IPS DF 19.7 (cell line): ENCODE measurements around the gene ZRANB2.

Source experiments
- DNase-seq: peaks from one replicate; pipeline ENCODE4 v3.0.0-alpha.2; 2013; ENCODE audit warnings: low read depth, low spot score

Gene ZRANB2

DNA sequence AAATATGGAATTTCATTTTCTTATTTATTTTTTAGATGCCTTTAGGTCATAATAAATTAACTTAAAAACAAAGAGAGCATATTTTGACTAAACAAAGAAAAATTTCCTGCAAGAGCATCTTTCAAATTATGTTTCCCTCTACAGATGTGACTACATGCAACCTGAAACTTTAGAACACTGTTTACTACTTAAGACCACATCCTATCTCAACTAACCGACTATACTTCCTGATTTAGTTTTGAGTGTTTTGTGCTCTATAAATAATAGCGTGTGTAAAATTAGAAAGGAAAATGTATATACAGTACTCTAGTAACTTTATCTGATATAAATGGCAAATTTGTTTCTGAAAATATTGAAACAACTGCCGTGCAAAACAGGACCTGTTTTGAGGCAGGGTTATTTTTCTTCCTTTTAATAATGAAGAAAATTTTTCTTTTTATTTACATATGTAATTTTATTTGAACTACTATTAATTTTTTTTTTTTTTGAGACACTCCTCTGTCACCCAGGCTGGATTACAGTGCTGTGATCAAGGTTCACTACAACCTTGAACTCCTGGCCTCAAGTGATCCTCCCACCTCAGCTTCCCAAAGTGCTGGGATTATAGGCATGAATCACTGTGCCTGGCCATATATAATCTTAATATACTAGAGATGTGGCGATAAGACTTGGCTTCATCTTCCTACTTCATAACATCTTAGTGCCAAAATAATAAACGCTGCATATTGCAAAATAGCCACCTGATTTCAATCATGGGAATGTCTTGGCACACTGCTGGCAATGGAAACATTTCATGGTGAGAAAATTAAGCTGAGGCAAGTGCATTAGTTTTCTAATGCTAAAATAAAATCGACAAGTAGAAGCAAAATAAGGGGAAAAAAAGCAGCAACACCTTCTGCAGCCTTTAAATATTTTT is 12.3 kb downstream of the ZRANB2 start:
- DNase-seq = no peak

DNA sequence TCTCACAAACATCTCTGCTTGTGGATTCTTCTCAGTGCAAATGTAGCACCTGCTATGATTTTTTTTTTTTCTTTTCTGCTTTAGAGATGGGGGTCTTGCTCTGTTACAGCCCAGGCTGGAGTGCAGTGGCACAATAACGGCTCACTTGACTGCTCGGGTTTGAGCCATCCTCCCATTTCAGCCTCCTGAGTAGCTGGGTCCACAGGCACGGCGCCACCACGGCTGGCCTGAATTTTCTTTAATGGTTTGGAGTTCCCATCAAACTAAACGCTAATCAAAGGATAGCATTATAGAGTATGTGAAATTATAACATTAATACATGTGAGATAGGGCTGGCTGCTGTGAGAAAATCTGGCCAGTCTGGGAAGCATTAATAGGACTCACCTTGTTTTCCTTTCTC is 26.0 kb downstream of the ZRANB2 start:
- DNase-seq = no peak

DNA sequence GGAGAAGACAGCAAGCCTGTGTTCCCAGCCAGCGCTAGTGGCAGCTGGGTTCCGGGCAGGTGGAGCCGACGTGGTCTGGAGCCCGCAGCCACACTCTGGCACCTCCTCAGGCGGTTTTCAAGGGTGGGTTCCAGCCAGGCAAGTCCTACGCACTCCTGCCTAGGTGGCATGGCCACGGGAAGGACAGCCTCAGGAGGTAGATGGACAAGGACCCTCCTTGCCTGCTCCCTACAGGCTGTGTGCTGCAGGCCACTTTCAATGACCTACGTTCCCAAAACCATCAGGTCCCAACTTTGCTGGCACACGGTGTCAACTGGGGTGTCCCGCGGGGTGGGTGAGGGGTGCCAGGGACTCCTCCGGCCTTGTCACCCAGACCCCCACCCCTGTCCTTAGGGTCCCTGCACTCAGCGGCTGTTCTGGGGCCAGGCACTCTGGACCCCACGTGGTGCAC is 26.5 kb downstream of the ZRANB2 start:
- DNase-seq = no peak

DNA sequence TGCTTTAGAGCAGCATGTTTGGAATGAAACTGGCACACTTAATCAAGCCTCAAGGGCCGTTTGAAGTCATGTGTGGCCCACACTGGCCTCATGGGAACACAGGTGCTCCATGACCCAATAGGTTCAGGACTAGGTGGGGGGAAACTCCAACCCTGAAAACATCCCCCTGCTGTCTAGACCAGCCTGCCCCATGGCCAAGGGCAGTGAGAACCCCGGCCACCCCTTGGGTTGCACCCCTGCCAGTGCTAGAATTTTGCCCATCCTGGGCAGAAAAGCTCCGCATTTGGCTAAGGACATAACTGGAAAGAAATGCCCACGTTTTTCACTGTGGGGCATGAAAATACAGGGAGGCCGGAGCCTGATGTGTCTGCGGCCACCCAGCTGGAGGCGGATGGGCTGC is 27.1 kb downstream of the ZRANB2 start:
- no peak for DNase-seq

DNA sequence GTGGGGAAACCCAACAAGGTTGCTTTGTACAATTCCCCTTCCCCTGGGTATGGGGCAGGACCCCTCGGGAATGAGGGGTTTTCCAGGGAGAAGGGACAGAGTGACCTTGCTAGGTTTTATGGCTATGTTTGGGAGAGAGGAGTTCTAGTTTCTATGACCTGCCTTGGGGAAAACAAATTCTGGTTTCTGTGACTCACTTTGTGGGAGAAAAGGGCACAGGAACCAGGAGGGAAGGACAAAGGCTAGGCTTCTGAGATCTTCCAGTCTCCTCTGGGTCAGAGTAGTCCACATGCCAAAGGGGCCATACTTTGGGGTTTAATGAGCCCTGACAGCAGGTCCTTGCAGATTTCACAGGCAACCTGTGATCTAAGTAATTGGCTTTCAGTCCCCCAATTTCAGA is 27.7 kb downstream of the ZRANB2 start:
- no peak for DNase-seq

DNA sequence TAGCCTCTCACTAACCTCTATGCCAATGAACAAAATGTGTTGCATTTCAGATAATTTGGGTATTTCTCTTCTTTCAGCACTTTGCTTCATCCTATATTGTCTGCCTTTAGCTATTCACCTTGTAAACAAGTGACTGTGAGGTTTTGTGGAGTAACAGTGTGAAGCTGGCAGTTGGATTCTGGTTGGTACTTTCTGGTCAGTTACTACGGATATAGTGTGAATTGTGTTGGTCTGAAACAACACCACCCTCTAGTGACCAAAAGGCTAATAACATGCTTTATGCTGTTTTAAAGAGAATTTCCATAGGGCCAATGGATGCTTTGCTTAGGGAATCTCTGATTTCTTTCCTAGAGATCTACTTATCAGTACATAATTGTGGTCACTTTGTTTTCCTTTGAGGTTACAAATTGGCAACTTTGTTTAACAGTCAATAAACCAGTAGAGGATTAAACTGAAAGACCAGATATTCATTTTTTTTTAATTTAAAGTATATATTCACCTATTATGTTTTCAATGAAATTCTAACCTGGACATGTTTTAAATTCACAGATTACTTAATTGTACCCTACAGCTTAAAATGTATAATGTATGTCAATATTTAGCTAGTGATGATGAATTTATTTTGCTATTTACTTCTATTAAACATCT is 30.8 kb downstream of the ZRANB2 start:
- DNase-seq = peak; percentile 17

DNA sequence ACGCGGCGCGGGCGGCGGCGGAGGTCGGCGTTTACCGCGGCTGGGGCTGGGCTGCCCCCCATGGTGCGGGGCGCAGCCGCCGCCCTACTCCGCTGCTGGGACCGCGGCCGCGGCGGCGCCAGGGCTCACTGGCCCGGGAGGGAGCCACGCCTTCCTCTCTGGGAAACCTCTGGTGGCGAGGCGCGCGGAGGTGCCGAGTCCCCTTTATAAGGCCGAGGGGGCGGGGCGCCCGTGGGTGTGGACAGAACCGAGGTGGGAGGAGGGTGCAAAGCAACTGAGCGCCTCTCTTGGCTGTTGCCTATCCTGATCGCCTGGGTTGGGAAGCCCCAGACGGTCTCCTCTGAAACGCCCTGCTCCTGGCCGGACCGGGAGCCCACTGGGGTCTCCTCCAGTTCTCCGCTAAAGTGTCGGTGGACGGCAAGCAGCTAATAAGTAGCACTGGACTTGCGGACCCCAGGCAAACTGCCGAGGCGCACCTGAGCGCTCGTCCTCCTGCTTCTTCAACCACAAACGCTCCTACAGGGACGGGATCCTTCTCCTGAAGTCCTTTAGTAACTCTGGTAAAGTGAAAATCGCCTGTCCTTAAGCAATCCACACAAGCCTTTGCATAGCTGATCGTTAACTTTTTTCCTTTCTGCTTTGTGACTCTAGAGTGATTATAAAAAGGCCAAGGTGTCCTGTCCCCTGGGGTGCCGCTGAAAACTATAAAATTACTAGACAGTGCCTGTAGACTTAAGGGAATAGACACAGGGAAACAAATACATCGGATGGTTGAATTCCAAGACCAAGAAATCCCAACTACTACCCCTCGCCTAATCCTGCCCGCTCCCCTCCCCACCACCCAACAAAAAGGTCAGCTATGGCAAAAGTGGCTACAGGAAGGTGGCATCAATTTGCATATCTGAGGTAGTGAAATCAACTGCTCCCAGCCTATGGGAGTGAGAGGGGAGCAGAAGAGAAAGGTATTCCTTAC is 32.9 kb downstream of the ZRANB2 start, which contains the start of gene PTGER3:
TSS of gene PTGER3 (minus strand) at position 182 of the 973 bp plus-strand sequence. CDS start 239 bp downstream, outside the sequence.
- DNase-seq = no peak

DNA sequence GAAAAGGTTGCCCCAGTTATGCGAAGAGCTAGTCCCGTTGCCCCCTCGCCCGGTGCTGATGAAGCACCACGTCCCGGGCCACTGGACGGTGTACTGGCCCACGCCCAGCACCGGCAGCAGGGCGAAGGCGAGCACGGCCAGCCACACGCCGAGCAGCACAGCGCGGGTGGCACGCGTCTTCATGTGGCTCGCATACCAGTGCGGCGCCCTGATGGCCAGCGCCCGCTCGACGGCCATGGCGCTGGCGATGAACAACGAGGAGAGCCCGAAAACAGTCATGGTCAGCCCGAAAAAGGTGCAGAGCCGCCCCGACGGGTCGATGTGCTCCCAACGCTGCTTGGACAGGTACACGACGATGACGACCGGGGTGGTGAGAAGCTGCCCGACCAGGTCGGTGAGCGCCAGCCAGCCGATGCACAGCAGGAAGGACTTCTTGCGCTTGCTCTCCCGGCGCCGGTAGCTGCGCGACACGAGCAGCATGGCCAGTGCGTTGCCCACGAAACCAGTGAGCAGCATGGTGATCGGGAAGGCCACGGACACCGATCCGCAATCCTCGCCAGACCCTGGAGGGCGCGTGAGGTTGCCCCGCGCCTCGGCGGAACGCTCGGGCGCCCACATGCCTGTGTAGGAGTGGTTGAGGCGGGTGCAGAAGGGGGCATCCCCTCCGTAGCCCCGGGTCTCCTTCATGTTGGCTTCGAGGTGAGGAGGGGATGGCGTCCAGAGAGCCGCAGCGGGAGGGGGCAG is 33.8 kb downstream of the ZRANB2 start:
- no peak for DNase-seq

DNA sequence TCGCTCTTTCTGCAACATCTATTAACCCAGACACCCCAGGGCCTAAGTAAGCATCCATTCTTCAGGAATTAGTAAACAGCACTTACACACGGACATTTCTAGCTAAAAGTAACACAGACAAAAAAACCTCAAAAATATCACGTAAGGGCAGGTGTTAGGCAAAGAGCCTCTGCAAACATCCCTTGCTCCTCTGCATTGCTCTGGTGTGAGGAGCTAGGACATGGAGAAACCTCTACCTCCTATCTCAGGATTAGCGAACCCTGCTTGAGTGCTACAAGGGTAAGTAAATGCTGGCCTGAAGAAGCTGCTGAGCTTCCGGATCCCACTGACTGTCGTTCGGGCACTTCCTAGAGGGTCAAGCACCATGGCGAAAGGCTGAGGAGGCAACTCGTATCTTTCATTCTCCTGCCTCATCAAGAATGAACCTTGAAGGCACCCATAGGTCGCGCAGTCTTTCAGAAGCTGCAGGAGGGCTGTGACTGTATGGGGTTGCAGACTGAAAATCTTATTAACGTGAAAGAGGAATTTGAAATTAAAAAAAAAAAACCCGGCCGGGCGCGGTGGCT is 35.3 kb downstream of the ZRANB2 start:
- no peak for DNase-seq

DNA sequence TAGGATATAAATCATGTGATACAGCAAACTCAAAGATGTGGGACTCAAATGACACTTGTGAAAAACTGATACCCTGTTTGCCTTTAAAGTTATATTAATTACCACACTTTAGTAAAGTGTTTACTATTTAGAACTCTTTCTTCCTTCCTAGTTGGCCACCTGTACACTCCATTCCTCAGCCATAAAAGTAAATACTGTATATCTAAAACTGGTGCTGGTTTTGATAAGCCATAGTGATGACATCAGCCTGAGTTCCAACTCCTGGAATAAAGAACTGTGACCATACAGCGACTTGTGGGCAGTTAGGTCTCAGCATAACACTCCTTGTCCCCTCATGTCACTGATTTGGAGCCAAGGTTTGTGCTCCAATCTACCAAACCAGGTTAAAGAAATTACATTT is 36.0 kb downstream of the ZRANB2 start:
- DNase-seq = no peak

DNA sequence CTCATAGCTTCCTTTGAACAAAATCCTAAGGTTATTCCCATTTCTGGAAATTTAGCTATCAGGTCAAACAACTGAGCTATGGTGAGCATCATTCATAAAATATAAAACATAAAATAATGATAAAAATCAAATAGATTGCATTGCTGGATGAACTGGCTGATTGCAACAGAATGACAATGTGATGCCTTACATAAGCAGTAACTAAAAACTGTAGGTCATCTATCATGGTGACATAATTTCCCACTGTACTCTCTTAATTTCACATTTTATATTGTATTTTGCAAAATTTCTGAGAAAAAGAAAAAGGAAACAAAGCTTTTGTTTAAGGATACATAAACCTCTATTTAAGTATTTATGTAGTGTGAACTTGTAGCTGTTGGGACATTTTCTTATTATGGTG is 37.8 kb downstream of the ZRANB2 start:
- DNase-seq = no peak

DNA sequence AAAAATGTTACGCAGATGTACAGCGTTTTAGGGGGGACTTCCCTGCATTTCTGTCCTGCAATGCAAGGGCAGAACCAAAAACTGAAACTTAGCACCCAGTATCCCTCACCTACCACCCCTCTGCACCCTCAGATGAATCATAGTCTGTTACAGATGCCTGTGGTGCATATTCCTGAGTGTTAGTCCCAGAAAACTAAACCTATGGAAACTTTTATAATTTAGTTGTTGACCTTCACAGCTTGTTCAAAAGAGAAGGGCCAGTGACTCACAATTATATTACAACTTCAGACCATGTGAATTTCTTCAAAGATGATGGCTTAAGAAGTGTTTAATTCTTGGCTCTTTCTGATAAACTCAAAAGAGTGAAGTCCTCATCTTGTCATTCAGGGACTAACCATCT is 39.0 kb downstream of the ZRANB2 start:
- DNase-seq = no peak

DNA sequence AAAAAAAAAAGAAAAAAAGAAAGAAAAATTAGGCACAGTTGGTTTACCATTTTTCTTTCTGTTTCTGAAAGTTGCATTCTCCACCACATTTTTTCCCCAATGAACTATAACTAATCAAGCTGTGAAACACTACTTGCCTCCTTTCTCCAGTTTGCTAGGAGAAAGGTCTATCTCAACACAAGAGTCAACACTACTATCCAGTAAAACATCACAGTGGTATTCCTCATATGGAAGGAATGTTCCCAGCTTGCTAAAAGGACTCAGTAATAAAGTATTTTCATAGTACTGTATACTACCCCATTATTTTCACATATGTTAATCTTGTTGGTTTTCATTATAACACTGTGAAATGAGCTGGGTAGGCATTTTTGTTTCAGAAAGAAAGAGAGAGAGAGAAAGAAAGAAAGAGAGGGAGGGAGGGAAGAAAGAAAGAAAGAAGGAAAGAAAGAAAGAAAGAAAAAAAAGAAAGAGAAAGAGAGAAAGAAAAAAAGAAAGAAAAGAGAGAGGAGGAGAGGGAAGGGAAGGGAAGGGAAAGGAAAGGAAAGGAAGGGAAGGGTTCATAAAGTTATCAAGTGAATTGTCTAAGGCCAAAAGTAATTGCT is 41.1 kb downstream of the ZRANB2 start:
- no peak for DNase-seq

DNA sequence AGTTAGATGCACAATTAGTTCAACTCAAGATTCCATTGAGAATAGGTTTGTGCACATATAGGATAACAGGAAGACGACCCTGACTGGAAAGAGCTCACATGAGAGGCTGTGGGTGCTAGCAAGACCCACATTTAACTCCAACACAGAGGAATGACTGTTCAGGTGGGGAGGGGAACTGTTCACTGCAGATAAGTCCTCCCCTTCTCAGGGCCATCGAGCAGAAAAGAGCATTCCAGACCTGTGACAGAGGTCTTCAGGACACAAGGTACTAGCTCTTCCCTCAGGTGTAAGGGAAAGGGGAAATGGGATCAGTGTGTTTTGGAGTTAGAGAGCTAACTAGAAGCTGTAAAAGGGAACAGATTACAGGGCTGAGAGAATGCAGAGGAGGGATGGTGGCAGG is 41.9 kb downstream of the ZRANB2 start:
- no peak for DNase-seq

DNA sequence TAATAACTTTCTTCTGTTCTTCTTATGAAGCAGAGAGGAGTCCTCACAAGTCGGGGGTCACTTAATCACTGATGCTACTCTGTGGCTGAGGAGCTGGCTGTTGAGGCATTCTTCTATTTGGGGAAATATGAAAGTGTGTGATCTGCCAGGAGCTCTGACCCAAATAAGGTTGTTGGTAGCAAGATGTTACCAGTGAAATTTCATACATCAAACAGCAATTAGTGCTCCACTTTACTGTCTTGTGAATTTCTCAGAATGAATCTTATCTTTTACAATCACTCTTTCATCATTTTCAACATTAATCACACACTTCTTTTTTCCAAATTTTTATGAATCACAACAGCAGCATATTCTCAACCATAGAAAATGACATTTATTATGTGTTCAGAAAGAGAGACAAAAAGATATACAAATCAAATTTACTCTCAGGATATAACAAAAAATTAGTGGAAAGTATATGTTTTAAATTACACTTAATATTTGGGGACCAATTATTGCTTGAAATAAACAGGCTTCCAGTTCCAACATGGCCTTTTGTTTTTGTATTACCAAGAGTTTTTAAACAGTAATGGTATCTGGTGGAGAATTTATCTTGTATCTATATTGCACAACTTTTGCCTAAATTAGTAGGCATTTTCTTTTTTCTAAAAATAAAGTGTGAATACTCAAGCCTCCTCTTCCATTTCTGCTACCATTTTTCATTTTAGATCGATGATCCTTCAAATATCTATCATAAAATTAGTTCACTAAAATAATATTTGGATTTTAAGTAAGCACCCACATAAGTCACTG is 42.8 kb downstream of the ZRANB2 start:
- DNase-seq = no peak

DNA sequence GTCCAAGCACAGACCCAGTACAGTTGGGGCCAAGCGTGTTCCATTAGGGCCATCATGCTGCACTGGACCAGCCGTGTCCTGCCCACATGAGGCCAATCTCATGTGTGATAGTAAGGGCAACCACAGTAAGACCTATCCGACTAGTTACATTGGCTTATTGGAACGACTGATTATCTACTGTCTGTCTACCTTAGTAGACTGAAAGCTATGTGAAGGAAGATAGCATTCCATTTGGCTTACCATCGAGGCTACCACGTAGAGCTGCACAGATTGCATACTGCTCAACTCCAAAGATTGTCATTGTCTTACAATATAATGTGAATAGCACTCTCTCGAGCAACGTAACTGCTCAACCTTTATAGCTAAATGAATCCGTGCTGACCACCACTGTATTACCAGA is 43.8 kb downstream of the ZRANB2 start:
- no peak for DNase-seq

DNA sequence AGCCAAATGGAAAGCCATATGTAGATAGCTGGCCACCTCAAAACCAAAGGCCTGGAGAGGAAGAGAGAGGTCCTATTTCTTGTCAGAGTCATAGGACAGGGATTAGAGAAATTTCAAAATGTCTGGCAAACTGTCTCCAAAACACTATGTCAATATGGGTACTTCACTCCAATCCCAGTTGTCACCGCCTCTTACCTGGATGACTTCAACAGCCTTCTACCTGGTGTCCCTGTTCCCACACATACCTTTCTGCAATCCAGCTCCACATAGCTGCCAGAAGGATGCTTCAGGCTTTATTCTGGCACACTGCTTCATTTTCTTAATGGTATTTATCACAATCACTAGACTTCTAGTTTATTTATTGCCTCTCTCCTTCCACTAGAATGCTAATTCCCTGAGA is 47.7 kb downstream of the ZRANB2 start:
- DNase-seq = no peak

DNA sequence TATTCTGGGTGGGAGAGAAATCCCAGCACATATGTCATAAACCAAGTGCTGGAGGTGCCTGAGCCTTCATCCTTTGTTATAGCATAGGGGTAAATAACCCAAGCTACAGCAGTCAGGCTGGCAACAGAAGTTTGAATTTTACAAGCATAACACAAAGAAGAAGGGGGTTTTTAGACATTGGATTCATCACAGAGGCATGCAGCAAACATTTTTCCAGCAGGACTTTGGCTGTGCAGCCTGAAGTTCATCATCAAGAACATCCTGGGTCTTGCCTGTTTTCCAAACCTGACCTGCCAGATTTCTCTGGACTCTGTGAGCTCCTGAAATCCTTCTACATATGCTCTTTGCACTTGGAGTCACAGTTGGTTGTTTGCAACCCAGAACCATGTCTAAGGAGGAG is 49.4 kb downstream of the ZRANB2 start:
- no peak for DNase-seq

DNA sequence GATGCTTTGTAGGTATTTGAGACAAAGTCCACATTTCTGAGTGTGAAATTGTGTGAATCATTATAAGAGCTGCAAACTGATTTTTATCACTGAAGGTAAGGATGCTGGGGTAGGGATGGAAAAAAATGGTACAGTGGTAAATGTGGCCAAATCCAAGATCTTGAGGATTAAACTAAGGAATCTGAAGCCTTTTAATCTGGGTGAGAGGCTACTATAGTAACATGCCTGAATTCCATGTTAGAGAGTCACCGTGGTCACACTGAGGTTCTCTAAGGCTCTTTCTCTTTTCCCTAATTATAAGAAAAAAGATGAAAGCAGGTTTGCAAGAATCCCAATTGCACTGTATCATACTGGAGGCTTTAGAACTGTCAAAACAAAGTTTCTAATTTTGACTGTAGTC is 50.8 kb downstream of the ZRANB2 start:
- DNase-seq = no peak

DNA sequence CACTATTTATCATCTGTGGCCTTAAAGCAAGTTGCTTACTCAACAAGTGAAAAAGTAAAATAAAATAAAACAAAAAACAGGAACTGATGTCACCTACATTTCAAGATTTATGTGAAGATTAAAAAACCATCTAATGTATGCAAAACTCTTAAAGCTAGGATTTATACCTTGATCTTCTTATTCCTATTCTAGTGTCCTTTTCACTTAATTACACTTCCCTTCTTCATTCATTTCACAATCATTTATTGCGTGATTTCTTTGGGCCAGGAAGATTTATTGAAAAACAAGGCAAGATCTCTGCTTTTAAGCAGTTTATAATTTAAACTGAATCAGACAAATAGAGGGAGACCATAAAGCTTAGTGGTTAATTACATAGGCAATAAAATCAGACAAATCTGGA is 51.9 kb downstream of the ZRANB2 start:
- no peak for DNase-seq
